GM19238 (cell line): ENCODE results near the gene ADAMTS17.

ENCODE experiments used
- DNase-seq: peaks from one replicate; pipeline ENCODE4 v3.0.0; 2011; ENCODE audit warnings: low spot score; ENCODE audit not compliant: insufficient read length

The ADAMTS17 gene

GRCh38 chr15:100174159-100174903 lies 167.4 kb downstream of the ADAMTS17 start:
- DNase-seq = no peak

- DNase-seq = no peak
These were observed 169.3 kb downstream of the ADAMTS17 start for GRCh38 chr15:100172356-100173024.

GRCh38 chr15:100171411-100171810 lies 170.4 kb downstream of the ADAMTS17 start:
- DNase-seq = no peak

- no peak for DNase-seq
These were observed 171.2 kb downstream of the ADAMTS17 start for GRCh38 chr15:100170291-100171210.

- no peak for DNase-seq
These were observed 172.0 kb downstream of the ADAMTS17 start for GRCh38 chr15:100169615-100170290.

- DNase-seq = no peak
These were observed 173.0 kb downstream of the ADAMTS17 start for GRCh38 chr15:100168787-100169186.

- no peak for DNase-seq
These were observed 173.8 kb downstream of the ADAMTS17 start for GRCh38 chr15:100167884-100168375.

GRCh38 chr15:100166313-100166712 lies 175.5 kb downstream of the ADAMTS17 start:
- DNase-seq = no peak

- no peak for DNase-seq
These were observed 177.8 kb downstream of the ADAMTS17 start for GRCh38 chr15:100163961-100164360.

- DNase-seq = no peak
These were observed 180.8 kb downstream of the ADAMTS17 start for GRCh38 chr15:100160953-100161352.

GRCh38 chr15:100159436-100159835 lies 182.3 kb downstream of the ADAMTS17 start:
- DNase-seq = no peak

GRCh38 chr15:100158356-100158755 lies 183.4 kb downstream of the ADAMTS17 start:
- DNase-seq = no peak

GRCh38 chr15:100156201-100156600 lies 185.6 kb downstream of the ADAMTS17 start:
- DNase-seq = no peak

GRCh38 chr15:100154338-100154737 lies 187.4 kb downstream of the ADAMTS17 start:
- DNase-seq = no peak

GRCh38 chr15:100152463-100152862 lies 189.3 kb downstream of the ADAMTS17 start:
- DNase-seq = no peak

GRCh38 chr15:100150906-100151305 lies 190.9 kb downstream of the ADAMTS17 start:
- DNase-seq = no peak

- no peak for DNase-seq
These were observed 193.9 kb downstream of the ADAMTS17 start for GRCh38 chr15:100147828-100148227.

GRCh38 chr15:100143378-100143777 lies 198.4 kb downstream of the ADAMTS17 start:
- DNase-seq = no peak

GRCh38 chr15:100141311-100142001 lies 200.3 kb downstream of the ADAMTS17 start:
- no peak for DNase-seq

GRCh38 chr15:100140527-100141308 lies 201.1 kb downstream of the ADAMTS17 start:
- DNase-seq = no peak
